ENCODE data around the gene TMEM132D. TPM values are rescaled to one million over a fixed set of nuclear protein-coding genes. Genes with fewer than 3 reads are reported as not detected.

TMEM132D gene
- total and polyA plus RNA-seq, 2 of the 4 experiments (the other 2 are of a cell fraction): not detected

DNA sequence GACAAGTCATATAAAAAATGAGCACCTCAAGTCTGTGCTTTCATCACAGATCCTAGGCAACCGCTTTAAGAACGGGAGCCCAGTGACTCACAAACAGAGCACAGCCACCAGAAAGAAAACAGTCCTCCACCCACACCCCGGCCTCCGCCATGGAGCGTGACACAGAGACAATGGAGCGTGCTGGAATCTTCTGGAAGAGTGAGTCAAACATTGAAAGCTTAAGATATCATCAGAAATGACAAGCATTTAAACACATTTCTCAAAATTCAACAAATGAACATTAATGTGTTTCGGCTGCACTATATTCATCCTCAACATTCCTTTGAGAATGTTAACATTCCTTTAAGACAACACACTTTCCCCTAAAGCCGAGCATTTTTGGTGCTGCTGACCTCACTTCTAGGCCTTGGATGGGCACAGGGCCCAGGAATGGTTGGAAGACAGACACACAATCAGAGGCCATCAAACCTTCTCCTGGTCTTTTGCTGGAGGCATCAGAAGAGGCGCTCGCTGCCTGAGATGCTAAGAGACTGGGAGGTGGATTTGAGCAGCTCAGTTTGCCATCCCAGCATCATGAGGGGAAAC is 23.6 kb upstream of the TMEM132D start:
- Histone ChIP-seq H2BK5ac (ENCODE audit: low read depth, low read length, poor library complexity, severe bottlenecking) (no peak overlapping the region), H3K23ac (ENCODE audit: low read depth, low read length) (no peak overlapping the region), H3K79me1 (ENCODE audit: low read depth in 1 of 2, low read length in 2 of 2) (no peaks in the 10 kb centered on the region), H3K4me3 (ENCODE audit: insufficient read depth, low read depth, low read length) (no peak overlapping the region), H2BK15ac (ENCODE audit: low read depth, low read length) (no peak overlapping the region), H3K4ac (ENCODE audit: low read depth, low read length) (no peak overlapping the region), H2BK20ac (ENCODE audit: low read depth, low read length) (no peak overlapping the region), H3K9me3 (ENCODE audit: control insufficient read depth, insufficient read depth, low read length) (peaks cover 30% of the 10 kb centered on the region), H4K91ac (ENCODE audit: insufficient read depth, low read depth, low read length) (no peak overlapping the region), H3K9me1 (ENCODE audit: insufficient read depth, low read length) (no peaks in the 10 kb centered on the region), H3K4me1 (ENCODE audit: control insufficient read depth, insufficient read depth, low read length) (no peaks in the 10 kb centered on the region), H3K18ac (ENCODE audit: low read depth, low read length) (no peak overlapping the region), H3K14ac (replicated peaks; ENCODE audit: low read depth, low read length) (no peak overlapping the region), H2AK9ac (replicated peaks; ENCODE audit: low read depth, low read length, poor library complexity) (no peak overlapping the region), H3K36me3 (ENCODE audit: control insufficient read depth, insufficient read depth, low read length) (no peaks in the 10 kb centered on the region), H2BK120ac (ENCODE audit: low read depth, low read length) (no peak overlapping the region), H2AFZ (replicated peaks; ENCODE audit: low read length, poor library complexity) (no peak overlapping the region), H4K20me1 (ENCODE audit: insufficient read depth, low read length) (no peaks in the 10 kb centered on the region), H3K27ac (ENCODE audit: insufficient read depth, low read length) (no peak overlapping the region), H3K27me3 (ENCODE audit: control insufficient read depth, insufficient read depth, low read length) (no peaks in the 10 kb centered on the region), H3K4me2 (ENCODE audit: low read depth, low read length) (no peak overlapping the region), H4K8ac (ENCODE audit: low read depth in 2 of 2, low read length in 2 of 2) (no peak overlapping the region), H2AK5ac (ENCODE audit: low read depth, low read length) (no peak overlapping the region), H3K9ac (ENCODE audit: low read depth, low read length) (no peak overlapping the region), H3K56ac (ENCODE audit: extremely low read depth, insufficient read depth, low read length) (no peak overlapping the region), H4K5ac (ENCODE audit: low read depth, low read length) (no peak overlapping the region)
- ATAC-seq (ENCODE audit: low read depth): no peak
- TF ChIP-seq RAD21 (IDR thresholded peaks at IDR 0.05; ENCODE audit: low read length) (no peak), NFE2L2 (IDR thresholded peaks at IDR 0.05; ENCODE audit: low read depth, low read length) (no peak), CHD1 (IDR thresholded peaks at IDR 0.05; ENCODE audit: low read depth, low read length) (no peak), CEBPB (IDR thresholded peaks at IDR 0.05; ENCODE audit: low read depth, low read length) (no peak), MAZ (IDR thresholded peaks at IDR 0.05; ENCODE audit: borderline replicate concordance, low read depth, low read length) (no peak), MXI1 (IDR thresholded peaks at IDR 0.05; ENCODE audit: borderline replicate concordance, low read depth, low read length) (no peak), BHLHE40 (IDR thresholded peaks at IDR 0.05; ENCODE audit: low read depth, low read length) (no peak), MAFK (IDR thresholded peaks at IDR 0.05; ENCODE audit: low read depth, low read length) (no peak)
- TF ChIP-seq, protein P1, sequence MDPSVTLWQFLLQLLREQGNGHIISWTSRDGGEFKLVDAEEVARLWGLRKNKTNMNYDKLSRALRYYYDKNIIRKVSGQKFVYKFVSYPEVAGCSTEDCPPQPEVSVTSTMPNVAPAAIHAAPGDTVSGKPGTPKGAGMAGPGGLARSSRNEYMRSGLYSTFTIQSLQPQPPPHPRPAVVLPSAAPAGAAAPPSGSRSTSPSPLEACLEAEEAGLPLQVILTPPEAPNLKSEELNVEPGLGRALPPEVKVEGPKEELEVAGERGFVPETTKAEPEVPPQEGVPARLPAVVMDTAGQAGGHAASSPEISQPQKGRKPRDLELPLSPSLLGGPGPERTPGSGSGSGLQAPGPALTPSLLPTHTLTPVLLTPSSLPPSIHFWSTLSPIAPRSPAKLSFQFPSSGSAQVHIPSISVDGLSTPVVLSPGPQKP (IDR thresholded peaks at IDR 0.05; ENCODE audit: borderline replicate concordance, low read depth, low read length): no peak
- TF ChIP-seq, protein P2, sequence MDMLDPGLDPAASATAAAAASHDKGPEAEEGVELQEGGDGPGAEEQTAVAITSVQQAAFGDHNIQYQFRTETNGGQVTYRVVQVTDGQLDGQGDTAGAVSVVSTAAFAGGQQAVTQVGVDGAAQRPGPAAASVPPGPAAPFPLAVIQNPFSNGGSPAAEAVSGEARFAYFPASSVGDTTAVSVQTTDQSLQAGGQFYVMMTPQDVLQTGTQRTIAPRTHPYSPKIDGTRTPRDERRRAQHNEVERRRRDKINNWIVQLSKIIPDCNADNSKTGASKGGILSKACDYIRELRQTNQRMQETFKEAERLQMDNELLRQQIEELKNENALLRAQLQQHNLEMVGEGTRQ (IDR thresholded peaks at IDR 0.05; ENCODE audit: low read depth, low read length): no peak
- no peak for DNase-seq
- in situ Hi-C loops (cut with MboI; ENCODE audit: low sequenced_read_pairs): no loop called here
- ChIA-PET POLR2A (ENCODE audit: unreplicated experiment) (no interaction called here), CTCF (no interaction called here)
- dilution Hi-C loops (cut with HindIII; ENCODE audit: low sequenced_read_pairs, unreplicated experiment): no loop called here
- intact Hi-C loops (cut with micrococcal nuclease): no loop called here
- WGBS, 2 experiments (ENCODE audit: extremely low coverage in 2 of 2, insufficient read length in 1 of 2): no CpG with 5 or more reads among the region's 10 CpGs
- no TSS peak for BruUV-seq (replicated peaks)
